Measurements from ENCODE around the gene EBF3. TPM values are rescaled to one million over a fixed set of nuclear protein-coding genes. Genes with fewer than 3 reads are reported as not detected.

The EBF3 gene
- total RNA-seq, 4 donors from 2014 or later: 1.4 to 4.2 (median 2.4) TPM

GRCh38 chr10:130003787-130004613 lies 39.9 kb upstream of the EBF3 start:
- Histone ChIP-seq H3K27ac (no peak overlapping the region), H3K27me3 (peaks cover under 1% of the 10 kb centered on the region), H3K4me1 (no peaks in the 10 kb centered on the region), H3K4me3 (no peak overlapping the region), H3K36me3 (no peaks in the 10 kb centered on the region), H3K9me3 (no peaks in the 10 kb centered on the region)
- WGBS: 79% methylated on average over 8 of the region's 8 CpGs
- TF ChIP-seq EP300 (IDR thresholded peaks at IDR 0.05) (no peak), POLR2A (IDR thresholded peaks at IDR 0.05) (no peak), POLR2AphosphoS5 (IDR thresholded peaks at IDR 0.05) (no peak)
- TF ChIP-seq, protein P1, sequence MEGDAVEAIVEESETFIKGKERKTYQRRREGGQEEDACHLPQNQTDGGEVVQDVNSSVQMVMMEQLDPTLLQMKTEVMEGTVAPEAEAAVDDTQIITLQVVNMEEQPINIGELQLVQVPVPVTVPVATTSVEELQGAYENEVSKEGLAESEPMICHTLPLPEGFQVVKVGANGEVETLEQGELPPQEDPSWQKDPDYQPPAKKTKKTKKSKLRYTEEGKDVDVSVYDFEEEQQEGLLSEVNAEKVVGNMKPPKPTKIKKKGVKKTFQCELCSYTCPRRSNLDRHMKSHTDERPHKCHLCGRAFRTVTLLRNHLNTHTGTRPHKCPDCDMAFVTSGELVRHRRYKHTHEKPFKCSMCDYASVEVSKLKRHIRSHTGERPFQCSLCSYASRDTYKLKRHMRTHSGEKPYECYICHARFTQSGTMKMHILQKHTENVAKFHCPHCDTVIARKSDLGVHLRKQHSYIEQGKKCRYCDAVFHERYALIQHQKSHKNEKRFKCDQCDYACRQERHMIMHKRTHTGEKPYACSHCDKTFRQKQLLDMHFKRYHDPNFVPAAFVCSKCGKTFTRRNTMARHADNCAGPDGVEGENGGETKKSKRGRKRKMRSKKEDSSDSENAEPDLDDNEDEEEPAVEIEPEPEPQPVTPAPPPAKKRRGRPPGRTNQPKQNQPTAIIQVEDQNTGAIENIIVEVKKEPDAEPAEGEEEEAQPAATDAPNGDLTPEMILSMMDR (IDR thresholded peaks at IDR 0.05): no peak
- peak in 1 of 2 donors; percentile 54 for DNase-seq (ENCODE audit: low spot score in 2 of 2)

GRCh38 chr10:130003166-130003565 lies 39.1 kb upstream of the EBF3 start:
- Histone ChIP-seq H3K4me1 (no peaks in the 10 kb centered on the region), H3K27ac (no peak overlapping the region), H3K36me3 (no peaks in the 10 kb centered on the region), H3K4me3 (no peak overlapping the region), H3K9me3 (no peaks in the 10 kb centered on the region), H3K27me3 (no peaks in the 10 kb centered on the region)
- no peak for TF ChIP-seq POLR2A (IDR thresholded peaks at IDR 0.05)
- 90% methylated on average over 2 of the region's 9 CpGs for WGBS
- DNase-seq (ENCODE audit: low spot score in 2 of 2): no peak

GRCh38 chr10:130002606-130003005 lies 38.5 kb upstream of the EBF3 start:
- no peaks in the 10 kb centered on the region for H3K27me3 ChIP-seq
- peak in 1 of 2 donors; percentile 64 for DNase-seq (ENCODE audit: low spot score in 2 of 2)
- WGBS: 88% methylated on average over 13 of the region's 14 CpGs

DNA sequence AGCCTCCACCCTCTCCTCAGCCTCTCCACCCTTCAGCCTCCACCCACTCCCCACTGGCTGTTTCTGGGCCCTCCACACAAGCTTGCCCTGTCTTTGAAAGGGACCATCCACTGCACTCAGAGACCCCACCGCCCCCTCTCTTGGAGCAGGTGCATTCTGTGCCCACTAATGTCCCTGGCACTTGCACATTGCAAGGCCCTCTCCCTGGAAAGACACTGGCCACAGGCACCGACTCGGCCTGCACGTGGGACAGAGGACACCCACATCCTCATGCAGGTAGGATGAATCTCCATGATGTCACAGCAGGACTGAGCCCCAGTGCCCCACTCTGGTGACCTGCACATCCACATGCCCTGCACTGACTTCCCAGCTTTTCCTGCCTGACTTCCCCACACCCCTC lies 36.8 kb upstream of the EBF3 start:
- peak in 1 of 2 donors; percentile 60 for DNase-seq (ENCODE audit: low spot score in 2 of 2)
- no peaks in the 10 kb centered on the region for H3K36me3 ChIP-seq
- no peak overlapping the region for H3K4me3 ChIP-seq
- no peak overlapping the region for H3K27ac ChIP-seq
- H3K27me3 ChIP-seq: no peaks in the 10 kb centered on the region
- no peaks in the 10 kb centered on the region for H3K4me1 ChIP-seq
- WGBS: 100% methylated on average over 4 of the region's 4 CpGs
- H3K9me3 ChIP-seq: no peaks in the 10 kb centered on the region
- TF ChIP-seq EP300 (IDR thresholded peaks at IDR 0.05) (no peak), POLR2AphosphoS5 (IDR thresholded peaks at IDR 0.05) (no peak), POLR2A (IDR thresholded peaks at IDR 0.05) (no peak)
- TF ChIP-seq, protein P1 (IDR thresholded peaks at IDR 0.05): no peak

More at GRCh38 chr10:130002606-130003005, 38.5 kb upstream of the EBF3 start:
- H3K9me3 ChIP-seq: no peaks in the 10 kb centered on the region
- TF ChIP-seq EP300 (IDR thresholded peaks at IDR 0.05) (no peak), POLR2AphosphoS5 (IDR thresholded peaks at IDR 0.05) (no peak), POLR2A (IDR thresholded peaks at IDR 0.05) (no peak)
- TF ChIP-seq, protein P1 (IDR thresholded peaks at IDR 0.05): no peak
- H3K27ac ChIP-seq: no peak overlapping the region
- no peaks in the 10 kb centered on the region for H3K4me1 ChIP-seq
- H3K36me3 ChIP-seq: no peaks in the 10 kb centered on the region
- no peak overlapping the region for H3K4me3 ChIP-seq

DNA sequence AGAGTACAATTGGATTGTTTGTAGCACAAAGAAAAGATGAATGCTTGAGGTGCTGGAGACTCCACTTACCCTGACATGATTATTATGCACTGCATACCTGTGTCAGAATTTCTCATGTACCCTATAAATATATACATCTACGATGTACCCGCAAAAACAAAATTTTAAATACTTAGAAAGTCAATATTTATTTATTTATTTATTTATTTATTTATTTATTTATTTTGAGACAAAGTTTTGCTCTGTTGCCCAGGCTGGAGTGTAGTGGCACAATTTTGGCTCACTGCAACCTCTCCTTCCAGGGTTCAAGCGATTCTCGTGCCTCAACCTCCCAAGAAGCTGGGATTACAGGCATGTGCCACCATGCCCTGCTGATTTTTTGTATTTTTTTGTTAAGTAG lies 35.1 kb upstream of the EBF3 start:
- Histone ChIP-seq H3K9me3 (no peaks in the 10 kb centered on the region), H3K4me1 (no peaks in the 10 kb centered on the region), H3K36me3 (no peaks in the 10 kb centered on the region), H3K4me3 (no peak overlapping the region), H3K27ac (no peak overlapping the region), H3K27me3 (no peaks in the 10 kb centered on the region)
- WGBS: 95% methylated on average over 4 of the region's 4 CpGs
- no peak for DNase-seq (ENCODE audit: low spot score in 2 of 2)
- TF ChIP-seq POLR2A (IDR thresholded peaks at IDR 0.05) (no peak), EP300 (IDR thresholded peaks at IDR 0.05) (no peak), POLR2AphosphoS5 (IDR thresholded peaks at IDR 0.05) (no peak)
- TF ChIP-seq, protein P1 (IDR thresholded peaks at IDR 0.05): no peak

All from suprapubic skin (tissue), 4 donors.